Ovary (tissue), 3 donors: ENCODE measurements around the gene ESRP2.

Experiments
- POLR2A ChIP-seq: fragments of 450-650 bp; IDR thresholded peaks from one replicate; pipeline ENCODE4 v1.6.1; 2017; ENCODE audit warnings: antibody characterized with exemption, mild to moderate bottlenecking, moderate library complexity
- TF ChIP-seq, protein P1 (sequence below), 3 donors: fragments of 450-650 bp in 2 of 3; fragments of 200-600 bp in 1 of 3; IDR thresholded peaks; one replicate each; pipeline versions ENCODE4 v1.5.1 to v1.8.0; 2016 to 2022; ENCODE audit warnings: antibody characterized with exemption in 3 of 3, mild to moderate bottlenecking in 1 of 3
- donor health status: DM: no; HTN: no; CAD: no.

DNA sequence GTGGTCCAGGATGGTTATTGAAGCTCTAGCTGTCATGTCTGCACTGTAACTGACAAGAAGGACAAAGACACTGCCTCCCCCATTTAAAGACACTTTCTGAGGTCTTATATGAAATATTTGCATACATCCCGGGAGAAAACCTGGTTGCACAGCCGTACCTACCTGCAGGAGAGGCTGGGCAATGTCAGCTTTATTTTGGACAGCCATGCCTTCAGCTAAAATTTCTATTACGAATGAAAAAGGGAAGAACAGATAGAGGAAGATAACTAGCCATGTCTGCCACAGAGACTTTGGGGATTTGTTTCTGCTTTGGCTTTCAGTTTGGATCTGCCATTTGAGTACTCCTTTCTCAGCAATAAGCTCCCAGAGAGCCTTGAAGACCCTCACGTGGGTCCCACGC is 47.4 kb upstream of the ESRP2 start:
- TF ChIP-seq, protein P1, sequence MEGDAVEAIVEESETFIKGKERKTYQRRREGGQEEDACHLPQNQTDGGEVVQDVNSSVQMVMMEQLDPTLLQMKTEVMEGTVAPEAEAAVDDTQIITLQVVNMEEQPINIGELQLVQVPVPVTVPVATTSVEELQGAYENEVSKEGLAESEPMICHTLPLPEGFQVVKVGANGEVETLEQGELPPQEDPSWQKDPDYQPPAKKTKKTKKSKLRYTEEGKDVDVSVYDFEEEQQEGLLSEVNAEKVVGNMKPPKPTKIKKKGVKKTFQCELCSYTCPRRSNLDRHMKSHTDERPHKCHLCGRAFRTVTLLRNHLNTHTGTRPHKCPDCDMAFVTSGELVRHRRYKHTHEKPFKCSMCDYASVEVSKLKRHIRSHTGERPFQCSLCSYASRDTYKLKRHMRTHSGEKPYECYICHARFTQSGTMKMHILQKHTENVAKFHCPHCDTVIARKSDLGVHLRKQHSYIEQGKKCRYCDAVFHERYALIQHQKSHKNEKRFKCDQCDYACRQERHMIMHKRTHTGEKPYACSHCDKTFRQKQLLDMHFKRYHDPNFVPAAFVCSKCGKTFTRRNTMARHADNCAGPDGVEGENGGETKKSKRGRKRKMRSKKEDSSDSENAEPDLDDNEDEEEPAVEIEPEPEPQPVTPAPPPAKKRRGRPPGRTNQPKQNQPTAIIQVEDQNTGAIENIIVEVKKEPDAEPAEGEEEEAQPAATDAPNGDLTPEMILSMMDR (IDR thresholded peaks at IDR 0.05) = no peak
- TF ChIP-seq POLR2A = no peak
